NB4 (cell line): ENCODE results near the gene TLN1.
A peak's percentile ranks its signal among the peaks of the same experiment; 100 is the strongest.

Experiments used
- DNase-seq: peaks from one replicate; pipeline ENCODE4 v3.0.0; 2010; ENCODE audit warnings: low read depth
- H3K4me3 ChIP-seq: one replicate; pipeline ENCODE4 v1.5.1; 2011; ENCODE audit warnings: mild to moderate bottlenecking, low read depth, low read length, moderate library complexity
- CTCF ChIP-seq: IDR thresholded peaks from one replicate; pipeline ENCODE4 v1.5.1; 2012; ENCODE audit warnings: low read depth, low read length
- MYC ChIP-seq: IDR thresholded peaks from 2 replicates; pipeline ENCODE4 v1.6.1; 2011; ENCODE audit warnings: low read depth, low read length
- POLR2A ChIP-seq: IDR thresholded peaks from 2 replicates; pipeline ENCODE4 v1.6.1; 2011; ENCODE audit warnings: mild to moderate bottlenecking; ENCODE audit not compliant: insufficient read length; ENCODE audit errors: extremely low read depth
- TF ChIP-seq, protein P1 (sequence below): IDR thresholded peaks from 2 replicates; pipeline ENCODE4 v1.6.1; 2011; ENCODE audit warnings: low read depth, low read length

The TLN1 gene

DNA sequence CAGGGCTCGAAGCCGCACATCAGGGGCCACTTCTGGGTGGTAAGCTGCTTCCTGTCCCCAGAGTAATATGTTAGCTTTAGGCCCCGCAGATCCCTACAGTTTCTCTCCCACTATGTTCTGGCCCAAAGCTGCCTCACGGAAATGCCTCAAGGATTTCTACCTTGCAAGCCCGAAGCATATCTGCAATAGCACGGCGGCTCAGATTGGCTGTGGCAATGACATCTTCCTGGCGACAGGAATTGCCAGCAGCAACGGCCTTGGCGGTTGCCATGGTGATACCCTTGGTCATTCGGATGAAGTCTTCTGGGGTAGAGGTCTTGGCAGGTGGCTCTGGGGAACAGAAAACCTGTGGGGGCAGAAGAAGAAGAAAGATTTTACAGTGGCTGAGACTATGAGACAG, 32.0 kb downstream of the TLN1 start:
- no peak overlapping the region for H3K4me3 ChIP-seq
- DNase-seq: no peak
- TF ChIP-seq CTCF (no peak), MYC (no peak), POLR2A (no peak)
- TF ChIP-seq, protein P1, sequence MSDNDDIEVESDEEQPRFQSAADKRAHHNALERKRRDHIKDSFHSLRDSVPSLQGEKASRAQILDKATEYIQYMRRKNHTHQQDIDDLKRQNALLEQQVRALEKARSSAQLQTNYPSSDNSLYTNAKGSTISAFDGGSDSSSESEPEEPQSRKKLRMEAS: no peak

GRCh38 chr9:35698231-35698630, 33.8 kb downstream of the TLN1 start:
- H3K4me3 ChIP-seq: no peak overlapping the region
- TF ChIP-seq, protein P1: no peak
- TF ChIP-seq POLR2A (no peak), CTCF (no peak), MYC (no peak)
- no peak for DNase-seq

DNA sequence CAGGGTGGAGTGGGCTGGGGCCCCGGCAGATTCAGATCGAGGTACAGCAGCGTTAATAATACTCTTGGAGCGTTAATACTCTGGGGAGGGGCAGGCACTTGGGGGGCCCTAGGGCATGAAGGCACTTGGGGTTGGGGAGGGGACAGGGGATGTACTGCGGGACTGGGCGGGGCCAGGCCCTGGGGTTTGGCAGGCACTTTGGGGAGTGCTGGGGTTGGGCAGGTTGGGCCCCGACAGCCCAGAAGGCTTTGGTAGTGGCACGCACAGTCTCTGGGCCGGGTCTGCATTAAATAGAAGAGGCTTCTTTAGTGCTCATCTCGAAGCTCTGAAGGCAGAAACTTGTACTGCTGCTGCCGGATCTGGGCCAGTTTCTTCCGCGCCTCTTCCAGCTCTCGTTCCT, 34.5 kb downstream of the TLN1 start:
- DNase-seq: no peak
- TF ChIP-seq, protein P1: no peak
- TF ChIP-seq CTCF (no peak), MYC (no peak), POLR2A (no peak)
- H3K4me3 ChIP-seq: no peak overlapping the region

DNA sequence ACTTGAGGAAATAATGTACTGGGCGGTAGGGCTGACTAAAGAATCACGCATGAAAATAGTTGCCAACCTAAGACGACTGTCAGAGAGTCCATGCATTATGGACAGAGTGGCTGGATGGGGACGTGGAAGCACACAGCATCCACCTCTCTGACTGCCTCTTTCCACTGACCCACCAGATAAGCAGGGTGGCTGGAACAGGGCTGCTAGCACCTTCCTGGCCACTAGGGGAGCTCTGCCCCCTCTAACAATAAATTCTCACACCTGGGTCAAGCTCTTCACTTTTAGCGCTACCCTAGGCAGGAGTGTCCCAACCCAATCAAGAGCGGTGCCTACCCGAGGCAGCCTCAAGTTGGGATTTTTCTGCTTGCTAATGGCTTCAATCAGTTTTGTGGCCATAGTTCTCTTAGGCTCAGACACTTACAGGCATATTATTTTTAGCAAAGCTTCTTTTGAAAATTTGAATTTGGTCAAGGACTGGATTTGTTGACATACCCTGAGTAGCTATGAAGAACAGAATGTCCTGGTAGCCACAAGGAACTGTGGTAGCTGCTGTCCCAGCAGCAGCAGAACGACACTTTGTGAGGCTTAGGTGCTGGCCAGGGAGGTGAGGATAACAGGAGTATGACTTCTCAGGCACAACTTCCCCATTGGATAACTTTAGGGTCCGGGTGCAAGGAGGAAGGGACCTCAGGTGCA, 35.3 kb downstream of the TLN1 start:
- peak; percentile 44 for DNase-seq
- peak; percentile 74 for TF ChIP-seq CTCF
- TF ChIP-seq MYC: no peak
- no peak overlapping the region for H3K4me3 ChIP-seq

DNA sequence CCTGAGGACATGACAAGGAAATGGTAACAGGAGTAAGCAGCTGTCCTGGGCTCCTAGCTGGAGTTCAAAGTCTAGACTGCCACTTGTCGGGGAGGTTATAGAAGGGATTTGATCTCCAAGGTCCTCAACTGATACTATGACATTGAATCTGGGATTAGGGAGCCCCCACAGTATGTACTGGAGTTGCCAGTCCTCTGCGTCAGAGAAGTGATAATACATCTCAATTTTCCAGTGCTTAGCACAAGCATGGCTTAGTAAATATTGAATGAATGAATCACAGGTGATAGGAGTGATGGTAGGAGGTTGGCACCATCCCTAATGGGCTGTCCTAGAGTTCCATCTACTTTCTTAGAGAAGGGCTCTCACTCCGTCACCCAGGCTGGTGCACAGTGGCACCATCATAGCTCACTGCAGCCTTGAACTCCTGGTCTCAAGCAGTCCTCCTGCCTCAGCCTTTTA, 36.0 kb downstream of the TLN1 start:
- TF ChIP-seq, protein P1: no peak
- TF ChIP-seq POLR2A (no peak), MYC (no peak), CTCF (no peak)
- no peak overlapping the region for H3K4me3 ChIP-seq
- no peak for DNase-seq
